ENCODE results near the gene PILRB. TPM values are rescaled to one million over a fixed set of nuclear protein-coding genes. Genes with fewer than 3 reads are reported as not detected.

PILRB gene
- total and polyA plus RNA-seq, 9 of the 15 experiments (the other 6 are each of a cell fraction or from before 2014, with no cell fraction given) = 6.2 to 94.6 (median 37.0) TPM

GRCh38 chr7:100366411-100367250, 8.7 kb downstream of the PILRB start (continued):
- TF ChIP-seq AFF4 (CRISPR knock-in tag; IDR thresholded peaks at IDR 0.05) = 0 out of 2 replicates have a peak, but pooled peaks have one; percentile 38
- TF ChIP-seq YBX1 (IDR thresholded peaks at IDR 0.05) = no peak
- TF ChIP-seq RFX1 (IDR thresholded peaks at IDR 0.05) = no peak
- TF ChIP-seq KDM2B (CRISPR knock-in tag; IDR thresholded peaks at IDR 0.05) = no peak
- TF ChIP-seq, protein P1, sequence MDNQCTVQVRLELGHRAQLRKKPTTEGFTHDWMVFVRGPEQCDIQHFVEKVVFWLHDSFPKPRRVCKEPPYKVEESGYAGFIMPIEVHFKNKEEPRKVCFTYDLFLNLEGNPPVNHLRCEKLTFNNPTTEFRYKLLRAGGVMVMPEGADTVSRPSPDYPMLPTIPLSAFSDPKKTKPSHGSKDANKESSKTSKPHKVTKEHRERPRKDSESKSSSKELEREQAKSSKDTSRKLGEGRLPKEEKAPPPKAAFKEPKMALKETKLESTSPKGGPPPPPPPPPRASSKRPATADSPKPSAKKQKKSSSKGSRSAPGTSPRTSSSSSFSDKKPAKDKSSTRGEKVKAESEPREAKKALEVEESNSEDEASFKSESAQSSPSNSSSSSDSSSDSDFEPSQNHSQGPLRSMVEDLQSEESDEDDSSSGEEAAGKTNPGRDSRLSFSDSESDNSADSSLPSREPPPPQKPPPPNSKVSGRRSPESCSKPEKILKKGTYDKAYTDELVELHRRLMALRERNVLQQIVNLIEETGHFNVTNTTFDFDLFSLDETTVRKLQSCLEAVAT (IDR thresholded peaks at IDR 0.05) = no peak
- peak; percentile 75 for TF ChIP-seq SUPT5H (IDR thresholded peaks at IDR 0.05)
- no peak for TF ChIP-seq ZNF41 (CRISPR knock-in tag; conservative IDR thresholded peaks at IDR 0.05)
- peak; percentile 20 for TF ChIP-seq KDM5B (IDR thresholded peaks at IDR 0.05; ENCODE audit: insufficient replicate concordance, low read depth, low read length)
- TF ChIP-seq SIX5 (IDR thresholded peaks at IDR 0.05; ENCODE audit: borderline replicate concordance in 1 of 2, insufficient read depth in 1 of 2, low read depth in 1 of 2, low read length in 2 of 2) = no peak
- no peak for TF ChIP-seq MAFK (IDR thresholded peaks at IDR 0.05; ENCODE audit: low read length)
- no peak for TF ChIP-seq FOXJ2 (tag; IDR thresholded peaks at IDR 0.05)
- no peak for TF ChIP-seq HNRNPL (IDR thresholded peaks at IDR 0.05; ENCODE audit: low read depth, low read length)
- peak; percentile 69 for TF ChIP-seq POLR2G (IDR thresholded peaks at IDR 0.05; ENCODE audit: low read depth, low read length)
- TF ChIP-seq, protein P2, sequence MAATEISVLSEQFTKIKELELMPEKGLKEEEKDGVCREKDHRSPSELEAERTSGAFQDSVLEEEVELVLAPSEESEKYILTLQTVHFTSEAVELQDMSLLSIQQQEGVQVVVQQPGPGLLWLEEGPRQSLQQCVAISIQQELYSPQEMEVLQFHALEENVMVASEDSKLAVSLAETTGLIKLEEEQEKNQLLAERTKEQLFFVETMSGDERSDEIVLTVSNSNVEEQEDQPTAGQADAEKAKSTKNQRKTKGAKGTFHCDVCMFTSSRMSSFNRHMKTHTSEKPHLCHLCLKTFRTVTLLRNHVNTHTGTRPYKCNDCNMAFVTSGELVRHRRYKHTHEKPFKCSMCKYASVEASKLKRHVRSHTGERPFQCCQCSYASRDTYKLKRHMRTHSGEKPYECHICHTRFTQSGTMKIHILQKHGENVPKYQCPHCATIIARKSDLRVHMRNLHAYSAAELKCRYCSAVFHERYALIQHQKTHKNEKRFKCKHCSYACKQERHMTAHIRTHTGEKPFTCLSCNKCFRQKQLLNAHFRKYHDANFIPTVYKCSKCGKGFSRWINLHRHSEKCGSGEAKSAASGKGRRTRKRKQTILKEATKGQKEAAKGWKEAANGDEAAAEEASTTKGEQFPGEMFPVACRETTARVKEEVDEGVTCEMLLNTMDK (IDR thresholded peaks at IDR 0.05; ENCODE audit: borderline replicate concordance, insufficient read depth, low read depth, low read length, poor library complexity, severe bottlenecking) = no peak
- no peak for TF ChIP-seq ZC3H4 (CRISPR knock-in tag; IDR thresholded peaks at IDR 0.05; ENCODE audit: borderline replicate concordance)
- no peak for TF ChIP-seq GABPB1 (CRISPR knock-in tag; IDR thresholded peaks at IDR 0.05)
- TF ChIP-seq ZNF699 (CRISPR knock-in tag; IDR thresholded peaks at IDR 0.05; ENCODE audit: insufficient replicate concordance) = no peak
- TF ChIP-seq RB1 (IDR thresholded peaks at IDR 0.05; ENCODE audit: low read depth) = no peak
- no peak for TF ChIP-seq ZKSCAN1 (IDR thresholded peaks at IDR 0.05; ENCODE audit: low read depth, low read length)
- TF ChIP-seq CREM (IDR thresholded peaks at IDR 0.05; ENCODE audit: low read depth) = 0 out of 2 replicates have a peak, but pooled peaks have one; percentile 18
- TF ChIP-seq NCOA2 (IDR thresholded peaks at IDR 0.05; ENCODE audit: partially characterized antibody in 2 of 2) = no peak
- TF ChIP-seq TAF9B (IDR thresholded peaks at IDR 0.05; ENCODE audit: partially characterized antibody) = no peak
